Renal pelvis (tissue), 4 donors: ENCODE data around the gene CARD11. TPM values are rescaled to one million over a fixed set of nuclear protein-coding genes. Genes with fewer than 3 reads are reported as not detected.
"Not testable (repeated sequence)": the region's sequence is repeated elsewhere in the genome, so short reads cannot be mapped to it uniquely, and the experiment has no call there.

Source experiments
- DNase-seq: peaks from one replicate; pipeline ENCODE4 v3.0.0-alpha.2; 2013
- polyA plus RNA-seq, 3 donors: library from polyadenylated mRNA; unstranded; fragments of 120-200 nt; gene quantifications; one replicate each; pipeline ENCODE4 v1.2.1, GENCODE V29; 2013; ENCODE audit not compliant: insufficient read length in 3 of 3

Gene CARD11
- polyA plus RNA-seq, 3 donors: 1.6 to 2.2 (median 1.9) TPM

GRCh38 chr7:2924866-2925840 lies 118.5 kb downstream of the CARD11 start:
- no peak for DNase-seq

GRCh38 chr7:2923886-2924574 lies 119.6 kb downstream of the CARD11 start:
- no peak for DNase-seq

- no peak for DNase-seq
Measured at GRCh38 chr7:2923291-2923781, 120.3 kb downstream of the CARD11 start.

- DNase-seq: no peak
Measured at GRCh38 chr7:2922866-2923265, 120.8 kb downstream of the CARD11 start.

GRCh38 chr7:2922348-2922691 lies 121.3 kb downstream of the CARD11 start:
- no peak for DNase-seq

- no peak for DNase-seq
Measured at GRCh38 chr7:2921653-2922347, 121.9 kb downstream of the CARD11 start.

- no peak for DNase-seq
Measured at GRCh38 chr7:2920956-2921652, 122.6 kb downstream of the CARD11 start.

- not testable (repeated sequence) for DNase-seq
Measured at GRCh38 chr7:2920480-2920879, 123.2 kb downstream of the CARD11 start.

GRCh38 chr7:2920041-2920440 lies 123.6 kb downstream of the CARD11 start:
- DNase-seq: no peak

GRCh38 chr7:2919256-2919655 lies 124.4 kb downstream of the CARD11 start:
- DNase-seq: no peak

- no peak for DNase-seq
Measured at GRCh38 chr7:2918406-2918805, 125.3 kb downstream of the CARD11 start.

- no peak for DNase-seq
Measured at GRCh38 chr7:2915023-2915422, 128.6 kb downstream of the CARD11 start.

GRCh38 chr7:2913760-2914387 lies 129.8 kb downstream of the CARD11 start:
- no peak for DNase-seq

GRCh38 chr7:2912684-2913439 lies 130.8 kb downstream of the CARD11 start:
- no peak for DNase-seq

- DNase-seq: no peak
Measured at GRCh38 chr7:2911466-2911865, 132.2 kb downstream of the CARD11 start.

GRCh38 chr7:2909471-2910039 lies 134.1 kb downstream of the CARD11 start:
- DNase-seq: no peak

- no peak for DNase-seq
Measured at GRCh38 chr7:2909043-2909442, 134.6 kb downstream of the CARD11 start.

GRCh38 chr7:2908103-2908683 lies 135.5 kb downstream of the CARD11 start:
- DNase-seq: no peak

- no peak for DNase-seq
Measured at GRCh38 chr7:2906197-2906931, 137.3 kb downstream of the CARD11 start.
